ENCODE results near the gene DNAJC5. TPM values are rescaled to one million over a fixed set of nuclear protein-coding genes. Genes with fewer than 3 reads are reported as not detected.
A peak's percentile ranks its signal among the peaks of the same experiment; 100 is the strongest.

Gene DNAJC5
- total and polyA plus RNA-seq, 2 of the 8 experiments (the other 6 are each of a cell fraction or from before 2014, with no cell fraction given): 19.2 to 31.2 TPM

DNA sequence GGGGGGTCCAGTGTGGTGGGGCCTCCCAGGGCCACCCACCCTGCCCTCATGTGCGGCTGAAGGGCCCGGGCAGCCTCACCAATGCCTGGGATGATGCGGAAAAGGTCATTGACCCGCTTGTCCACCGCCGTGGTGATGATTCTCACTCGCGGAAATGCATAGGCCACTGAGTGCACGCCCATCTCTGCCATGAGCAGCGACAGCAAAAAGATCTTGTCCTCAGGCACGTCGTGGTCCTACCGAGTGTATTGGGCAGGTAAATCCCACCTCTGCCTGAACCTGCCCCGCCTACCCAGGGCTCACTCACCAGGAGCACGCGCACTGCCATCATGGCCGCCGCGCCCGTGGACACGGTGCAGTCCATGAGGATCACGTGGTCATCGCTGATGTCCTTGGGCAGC lies 45.1 kb downstream of the DNAJC5 start:
- H3K9me3 ChIP-seq (ENCODE audit: insufficient read depth in 2 of 2, low read depth in 1 of 2, low read length in 1 of 2): no peaks in the 10 kb centered on the region
- H3K79me2 ChIP-seq (ENCODE audit: control insufficient read depth in 1 of 2, insufficient read depth in 2 of 2, low read length in 2 of 2): peaks cover 0 to under 1% of the 10 kb centered on the region in 2 experiments; a peak in 1 of 4 replicates
- H2BK12ac ChIP-seq (ENCODE audit: low read depth, low read length): no peak overlapping the region; the same call in 1 of the 2 replicates
- peak overlapping the region; percentile 11; the same call in 1 of the 2 replicates for H4K8ac ChIP-seq (ENCODE audit: extremely low read depth, insufficient read depth, low read length)
- no peak for FAIRE-seq
- TF ChIP-seq POLR2AphosphoS5 (IDR thresholded peaks at IDR 0.05; ENCODE audit: low read depth, low read length) (peak; percentile 57), YY1 (IDR thresholded peaks at IDR 0.05; ENCODE audit: low read depth, low read length) (peak; percentile 89), FOSL1 (IDR thresholded peaks at IDR 0.05; ENCODE audit: insufficient read depth, low read depth, low read length) (no peak)
- TF ChIP-seq, protein P1, sequence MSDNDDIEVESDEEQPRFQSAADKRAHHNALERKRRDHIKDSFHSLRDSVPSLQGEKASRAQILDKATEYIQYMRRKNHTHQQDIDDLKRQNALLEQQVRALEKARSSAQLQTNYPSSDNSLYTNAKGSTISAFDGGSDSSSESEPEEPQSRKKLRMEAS (IDR thresholded peaks at IDR 0.05): peak; percentile 75
- TF ChIP-seq, protein P2, sequence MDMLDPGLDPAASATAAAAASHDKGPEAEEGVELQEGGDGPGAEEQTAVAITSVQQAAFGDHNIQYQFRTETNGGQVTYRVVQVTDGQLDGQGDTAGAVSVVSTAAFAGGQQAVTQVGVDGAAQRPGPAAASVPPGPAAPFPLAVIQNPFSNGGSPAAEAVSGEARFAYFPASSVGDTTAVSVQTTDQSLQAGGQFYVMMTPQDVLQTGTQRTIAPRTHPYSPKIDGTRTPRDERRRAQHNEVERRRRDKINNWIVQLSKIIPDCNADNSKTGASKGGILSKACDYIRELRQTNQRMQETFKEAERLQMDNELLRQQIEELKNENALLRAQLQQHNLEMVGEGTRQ (IDR thresholded peaks at IDR 0.05; ENCODE audit: low read length): peak; percentile 21; the same call in 1 of the 2 replicates
- H3K4me2 ChIP-seq (ENCODE audit: insufficient read depth in 1 of 2, low read depth in 2 of 2, low read length in 2 of 2): peak overlapping the region; percentile 73 to 98
- H3K4me3 ChIP-seq (ENCODE audit: extremely low read depth in 1 of 4, insufficient read depth in 2 of 4, low read depth in 3 of 4, low read length in 4 of 4): peak overlapping the region; percentile 38 to 55 (median 44); a peak in 6 of 8 replicates
- H3K4ac ChIP-seq (replicated peaks; ENCODE audit: insufficient read length, low read depth, low read length): no peak overlapping the region
- H3K27ac ChIP-seq (ENCODE audit: low read depth, low read length): no peak overlapping the region
- DNase-seq (ENCODE audit: low read depth in 1 of 2, low spot score in 2 of 2): no peak
- H4K91ac ChIP-seq (replicated peaks; ENCODE audit: insufficient read length, low read length): no peak overlapping the region
- no peak overlapping the region for H2BK20ac ChIP-seq (ENCODE audit: low read length)
- H3K14ac ChIP-seq (ENCODE audit: insufficient read length): no peak overlapping the region
- no peak overlapping the region for H3K18ac ChIP-seq (ENCODE audit: extremely low read depth, low read length)
- H2BK5ac ChIP-seq (ENCODE audit: low read depth, low read length): peak overlapping the region; percentile 84; the same call in 1 of the 2 replicates
- peaks cover 12% of the 10 kb centered on the region for H3K23me2 ChIP-seq (ENCODE audit: low read depth, low read length)
- H3K79me1 ChIP-seq (ENCODE audit: low read depth, low read length): no peaks in the 10 kb centered on the region
- H2BK15ac ChIP-seq (ENCODE audit: low read length): no peak overlapping the region
- H2AFZ ChIP-seq (ENCODE audit: low read length): no peak overlapping the region
- ChIA-PET POLR2A (ENCODE audit: partially characterized antibody) (interaction anchor here (0.6 to 7.8 kb wide), 12 partner anchors 13 to 389 kb away, joined by 3 to 68 read pairs (median 4); partner anchors contain the start of genes OPRL1, SAMD10 and UCKL1), CTCF (ENCODE audit: partially characterized antibody) (interaction anchor here (0.6 to 5.4 kb wide), 8 partner anchors 12 to 203 kb away, joined by 3 to 28 read pairs (median 4); partner anchors contain the start of gene LIME1)
- H2AK5ac ChIP-seq (ENCODE audit: low read depth, low read length): no peak overlapping the region
- H3K36me3 ChIP-seq (ENCODE audit: control insufficient read depth in 2 of 4, insufficient read depth in 4 of 4, low read length in 3 of 4): peaks cover 3 to 21% (median 11%) of the 10 kb centered on the region in 4 experiments; a peak in 5 of 8 replicates
- no peak overlapping the region for H3K56ac ChIP-seq (replicated peaks; ENCODE audit: insufficient read length, low read depth, low read length)
- no peak overlapping the region for H4K5ac ChIP-seq (ENCODE audit: insufficient read length, low read depth, low read length)
- H3K27me3 ChIP-seq (replicated peaks in 1 of 4; ENCODE audit: control insufficient read depth in 3 of 4, extremely low read depth in 1 of 4, insufficient read depth in 3 of 4, low read length in 3 of 4): no peaks in the 10 kb centered on the region
- H3K23ac ChIP-seq (ENCODE audit: insufficient read length): no peak overlapping the region
- peak overlapping the region in 2 of 4 experiments; percentile 29 to 41; a peak in 2 of 7 replicates for H3K9ac ChIP-seq (replicated peaks in 1 of 4; ENCODE audit: extremely low read depth in 1 of 4, low read depth in 3 of 4, low read length in 3 of 4)
- H2BK120ac ChIP-seq (replicated peaks; ENCODE audit: low read depth, low read length): no peak overlapping the region
- H4K20me1 ChIP-seq (replicated peaks in 1 of 2; ENCODE audit: control insufficient read depth in 1 of 2, insufficient read depth in 2 of 2, low read length in 2 of 2): peaks cover 4 to 24% of the 10 kb centered on the region in 2 experiments
- peaks cover 0 to 28% (median 13%) of the 10 kb centered on the region in 4 experiments; a peak in 6 of 7 replicates for H3K4me1 ChIP-seq (replicated peaks in 1 of 4; ENCODE audit: control insufficient read depth in 3 of 4, insufficient read depth in 4 of 4, low read length in 3 of 4)
- 71% methylated on average over 13 of the region's 23 CpGs; no CpG with 5 or more reads in 1 of the 2 experiments for WGBS, 2 experiments (ENCODE audit: extremely low coverage in 1 of 2, insufficient coverage in 1 of 2, insufficient read length in 1 of 2, insufficient replicate concordance in 2 of 2, low coverage in 1 of 2, low lambda C conversion rate in 2 of 2, missing lambda C conversion rate in 1 of 2)

Measured in H1 (cell line).